K562 (cell line): ENCODE measurements around the gene DAP. TPM values are rescaled to one million over a fixed set of nuclear protein-coding genes. Genes with fewer than 3 reads are reported as not detected.

Experiments
- ATAC-seq: fragments of 200-7000 bp; cut with Tn5 transposase; 3 replicates; pipeline ENCODE4 v1.9.1; 2020; ENCODE audit warnings: moderate library complexity
- BruUV-seq: library from RNA; stranded (reverse); fragments of 400-500 nt; replicated peaks from 2 replicates; lab custom pipeline; 2021; lab: Mats Ljungman, UMichigan
- CTCF ChIA-PET: fragments of 300-600 bp; formaldehyde crosslinking; extraction: SDS; loops from one replicate; lab custom pipeline; 2021; ENCODE audit warnings: low intra/inter-chr PET ratio; lab: Yijun Ruan, JAX
- POLR2A ChIA-PET: fragments of 300-600, 350-650 bp; sonication (Branson Sonifier 250); formaldehyde crosslinking; extraction: SDS; loops from one replicate; lab custom pipeline; 2021; ENCODE audit warnings: antibody characterized with exemption, inconsistent platforms; lab: Yijun Ruan, JAX
- DNase-seq, 4 experiments: peaks; one replicate each; pipeline versions ENCODE4 v3.0.0 to v3.0.0-alpha.2; 2011 to 2018; ENCODE audit warnings: low spot score in 3 of 4, mixed read lengths in 3 of 4; ENCODE audit errors: extremely low read depth in 1 of 4
- FAIRE-seq: peaks from 2 replicates; lab custom pipeline; 2011; peaks lifted over from hg19 to GRCh38; lab: Jason Lieb, UNC
- H2AFZ ChIP-seq: 2 replicates; pipeline ENCODE4 v1.6.0; 2011; ENCODE audit warnings: low read depth, low read length, control low read depth, inconsistent platforms
- H3K27ac ChIP-seq: fragments of 200-600 bp; 3 replicates; pipeline ENCODE4 v1.8.0; 2011; ENCODE audit warnings: low read depth, mild to moderate bottlenecking, control low read depth, inconsistent platforms, low read length, moderate library complexity, mixed read lengths; ENCODE audit errors: extremely low read depth
- H3K27me3 ChIP-seq, 2 experiments: fragments of 300-600 bp in 1 of 2; 2 replicates in 1 of 2; 3 replicates in 1 of 2; pipeline versions ENCODE4 v1.6.0 to v1.8.0; 2011; ENCODE audit warnings: inconsistent platforms in 2 of 2, low read length in 2 of 2, mild to moderate bottlenecking in 1 of 2, mixed read lengths in 1 of 2, moderate library complexity in 1 of 2; ENCODE audit not compliant: control insufficient read depth in 2 of 2, insufficient read depth in 2 of 2
- H3K36me3 ChIP-seq: fragments of 300-600 bp; 3 replicates; pipeline ENCODE4 v1.8.0; 2011; ENCODE audit warnings: mild to moderate bottlenecking, low read length, inconsistent platforms; ENCODE audit not compliant: control insufficient read depth, insufficient read depth
- H3K4me1 ChIP-seq, 2 experiments: fragments of 200-600 bp in 1 of 2; replicated peaks in 1 of 2; 2 replicates in 1 of 2; 3 replicates in 1 of 2; pipeline versions ENCODE4 v1.5.1 to v1.8.0; 2011; ENCODE audit warnings: inconsistent platforms in 2 of 2, low read length in 2 of 2, mild to moderate bottlenecking in 1 of 2, mixed read lengths in 1 of 2, moderate library complexity in 1 of 2; ENCODE audit not compliant: control insufficient read depth in 2 of 2, insufficient read depth in 2 of 2
- H3K4me2 ChIP-seq: 2 replicates; pipeline ENCODE4 v1.6.1; 2011; ENCODE audit warnings: low read length, control low read depth, inconsistent platforms, mixed read lengths; ENCODE audit not compliant: insufficient read depth
- H3K4me3 ChIP-seq: fragments of 200-600 bp; sonication (generic), shearing (Covaris generic); 2 replicates; pipeline ENCODE4 v1.5.1; 2016; ENCODE audit warnings: control low read depth, inconsistent platforms
- H3K79me2 ChIP-seq: fragments of 200-600 bp; 3 replicates; pipeline ENCODE4 v1.8.0; 2011; ENCODE audit warnings: low read length, inconsistent platforms; ENCODE audit not compliant: control insufficient read depth, insufficient read depth
- H3K9ac ChIP-seq, 2 experiments: 2 replicates each; pipeline versions ENCODE4 v1.6.0 to v1.6.1; 2011; ENCODE audit warnings: low read depth in 2 of 2, low read length in 2 of 2, control low read depth in 1 of 2, inconsistent platforms in 1 of 2, mild to moderate bottlenecking in 1 of 2, mixed read lengths in 1 of 2; ENCODE audit not compliant: insufficient read depth in 1 of 2
- H3K9me1 ChIP-seq: one replicate; pipeline ENCODE4 v1.6.0; 2011; ENCODE audit warnings: inconsistent platforms, mild to moderate bottlenecking, low read length, moderate library complexity; ENCODE audit not compliant: control insufficient read depth, insufficient read depth
- H3K9me3 ChIP-seq: replicated peaks from 2 replicates; pipeline ENCODE4 v1.5.1; 2011; ENCODE audit warnings: low read depth, low read length, inconsistent platforms; ENCODE audit not compliant: control insufficient read depth, insufficient read depth
- H4K20me1 ChIP-seq: replicated peaks from 2 replicates; pipeline ENCODE4 v1.6.1; 2011; ENCODE audit warnings: low read length, inconsistent platforms, mixed read lengths; ENCODE audit not compliant: control insufficient read depth, insufficient read depth
- ZNF311 ChIP-seq: fragments of 250-450 bp; sonication (Bioruptor Pico); IDR thresholded peaks from 2 replicates; pipeline ENCODE4 v1.4.0; 2020; ENCODE audit warnings: mild to moderate bottlenecking, moderate library complexity
- ZNF75A ChIP-seq: fragments of 450-650 bp; formaldehyde crosslinking; IDR thresholded peaks from 2 replicates; pipeline ENCODE4 v1.4.0; 2020; ENCODE audit warnings: mild to moderate bottlenecking
- WGBS: fragments of 100-300 bp; shearing (Covaris generic); methylation state at CpG from one replicate; pipeline ENCODE4 v1.1.6; 2016; ENCODE audit warnings: low coverage, mixed read lengths; ENCODE audit not compliant: insufficient coverage; ENCODE audit errors: missing lambda C conversion rate; 5-methylcytosine and 5-hydroxymethylcytosine counted together
- in situ Hi-C: fragments of 300-500 bp; cut with MboI; formaldehyde crosslinking; loops from 4 replicates; pipeline ENCODE4 v1.15.0; 2018; ENCODE audit warnings: inconsistent platforms, mixed read lengths
- intact Hi-C: fragments of 100-400 bp; cut with micrococcal nuclease; formaldehyde crosslinking; loops from 2 replicates; pipeline ENCODE4 v1.14.2; 2022
- polyA plus RNA-seq, 8 experiments: library from polyadenylated mRNA; depleted of rRNA in 4 of 8; stranded (reverse) in 5 of 8; unstranded in 3 of 8; fragments of >200 nt; fragmentation: Nextera tagmentation in 2 of 8; fragmentation: Illumina TruSeq in 1 of 8; extraction: Ambion mirVana in 2 of 8; extraction: Trizol in 1 of 8; gene quantifications; 2 replicates each; pipeline versions ENCODE4 v1.2.1 to v1.2.3, GENCODE V29; 2011 to 2014; ENCODE audit warnings: inconsistent platforms in 1 of 8, missing spikeins in 1 of 8
- total RNA-seq, 7 experiments: library from RNA; depleted of rRNA in 6 of 7; stranded (reverse); fragments of >200 nt in 6 of 7; fragmentation: Illumina TruSeq in 2 of 7; extraction: Trizol in 2 of 7; gene quantifications; 2 replicates each; pipeline versions ENCODE4 v1.2.1 to v1.2.3, GENCODE V29; 2011 to 2021; ENCODE audit warnings: low replicate concordance in 1 of 7
- TF ChIP-seq, protein P1 (sequence below): fragments of 450-650 bp; formaldehyde crosslinking; conservative IDR thresholded peaks from 2 replicates; pipeline ENCODE4 v1.4.0; 2022; ENCODE audit warnings: mild to moderate bottlenecking, missing genetic modification characterization
- TF ChIP-seq, protein P2 (sequence below): IDR thresholded peaks from 3 replicates; pipeline ENCODE4 v1.6.1; 2011; ENCODE audit warnings: borderline replicate concordance, mild to moderate bottlenecking; ENCODE audit not compliant: insufficient read length, insufficient read depth
- TF ChIP-seq, protein P3 (sequence below): fragments of 450-650 bp; formaldehyde crosslinking; IDR thresholded peaks from 2 replicates; pipeline ENCODE4 v1.4.0; 2020; ENCODE audit warnings: mild to moderate bottlenecking

DAP gene
- total and polyA plus RNA-seq, 9 of the 15 experiments (the other 6 are each of a cell fraction or from before 2014, with no cell fraction given), result 14.1 to 151 (median 34.5) TPM

DNA sequence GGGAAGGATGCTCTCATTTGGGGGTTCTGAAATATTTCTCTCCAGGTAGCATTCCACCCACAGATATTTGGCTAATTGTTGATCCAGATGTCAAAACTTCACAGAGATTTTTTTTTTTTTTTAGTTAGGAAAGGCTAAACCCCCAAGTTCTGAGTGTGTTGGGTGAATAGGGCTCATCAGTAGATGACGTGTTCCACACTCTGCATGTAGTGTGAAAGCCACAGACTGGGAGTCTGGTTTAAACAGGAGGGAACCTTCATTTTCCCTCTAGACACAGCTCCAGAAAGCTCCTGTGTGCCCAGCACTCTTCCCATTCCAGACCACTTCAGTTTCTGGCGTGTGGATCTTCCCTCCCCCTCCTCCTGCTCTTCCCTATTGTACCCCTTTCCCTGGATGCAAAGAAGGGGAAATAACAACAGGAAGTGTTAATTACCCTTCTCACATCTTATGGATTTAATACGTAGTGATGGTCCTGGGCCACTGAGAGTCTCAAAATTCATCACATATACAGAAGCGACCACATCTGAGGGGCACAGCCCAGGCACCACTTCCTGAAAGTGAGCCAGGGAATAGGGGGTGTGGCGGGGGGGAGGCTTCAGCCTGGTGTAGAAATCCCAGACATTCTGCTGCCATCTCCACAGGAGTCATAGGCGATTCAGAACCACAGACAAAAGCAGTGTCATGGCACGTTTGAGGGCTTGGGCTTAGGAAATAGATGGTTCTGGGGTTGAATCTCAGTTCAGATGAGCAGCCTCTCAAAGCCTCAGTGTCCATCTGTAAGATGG is 65.1 kb downstream of the DAP start:
- intact Hi-C loops, result loop anchor here (10.0 kb wide), 2 partner anchors 289 to 479 kb away; no protein-coding TSS in a partner anchor
- Histone ChIP-seq H3K4me1 (peaks cover 3 to 8% of the 10 kb centered on the region in 2 experiments; a peak in 4 of 5 replicates), H3K9ac (no peak overlapping the region), H4K20me1 (peaks cover 31% of the 10 kb centered on the region), H3K36me3 (peaks cover 62% of the 10 kb centered on the region), H3K4me3 (no peak overlapping the region), H3K9me3 (no peaks in the 10 kb centered on the region), H2AFZ (no peak overlapping the region), H3K27me3 (no peaks in the 10 kb centered on the region), H3K27ac (no peak overlapping the region), H3K4me2 (no peak overlapping the region), H3K9me1 (peaks cover 3% of the 10 kb centered on the region), H3K79me2 (peaks cover 27% of the 10 kb centered on the region)
- no TSS peak for BruUV-seq
- in situ Hi-C loops, result no loop called here
- POLR2A ChIA-PET, result interaction anchor here (1.2 kb wide), 1 partner anchor 138 kb away, joined by 3 read pairs; no protein-coding TSS in a partner anchor
- 71% methylated on average over 7 of the region's 7 CpGs for WGBS
- CTCF ChIA-PET, result interaction anchor here (0.6 kb wide), 2 partner anchors 39 to 244 kb away, joined by 3 read pairs; no protein-coding TSS in a partner anchor
- TF ChIP-seq ZNF311 (no peak), ZNF75A (no peak)
- TF ChIP-seq, protein P1, sequence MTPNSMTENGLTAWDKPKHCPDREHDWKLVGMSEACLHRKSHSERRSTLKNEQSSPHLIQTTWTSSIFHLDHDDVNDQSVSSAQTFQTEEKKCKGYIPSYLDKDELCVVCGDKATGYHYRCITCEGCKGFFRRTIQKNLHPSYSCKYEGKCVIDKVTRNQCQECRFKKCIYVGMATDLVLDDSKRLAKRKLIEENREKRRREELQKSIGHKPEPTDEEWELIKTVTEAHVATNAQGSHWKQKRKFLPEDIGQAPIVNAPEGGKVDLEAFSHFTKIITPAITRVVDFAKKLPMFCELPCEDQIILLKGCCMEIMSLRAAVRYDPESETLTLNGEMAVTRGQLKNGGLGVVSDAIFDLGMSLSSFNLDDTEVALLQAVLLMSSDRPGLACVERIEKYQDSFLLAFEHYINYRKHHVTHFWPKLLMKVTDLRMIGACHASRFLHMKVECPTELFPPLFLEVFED (CRISPR knock-in tag), result no peak
- TF ChIP-seq, protein P2, sequence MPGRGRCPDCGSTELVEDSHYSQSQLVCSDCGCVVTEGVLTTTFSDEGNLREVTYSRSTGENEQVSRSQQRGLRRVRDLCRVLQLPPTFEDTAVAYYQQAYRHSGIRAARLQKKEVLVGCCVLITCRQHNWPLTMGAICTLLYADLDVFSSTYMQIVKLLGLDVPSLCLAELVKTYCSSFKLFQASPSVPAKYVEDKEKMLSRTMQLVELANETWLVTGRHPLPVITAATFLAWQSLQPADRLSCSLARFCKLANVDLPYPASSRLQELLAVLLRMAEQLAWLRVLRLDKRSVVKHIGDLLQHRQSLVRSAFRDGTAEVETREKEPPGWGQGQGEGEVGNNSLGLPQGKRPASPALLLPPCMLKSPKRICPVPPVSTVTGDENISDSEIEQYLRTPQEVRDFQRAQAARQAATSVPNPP, result no peak
- TF ChIP-seq, protein P3, sequence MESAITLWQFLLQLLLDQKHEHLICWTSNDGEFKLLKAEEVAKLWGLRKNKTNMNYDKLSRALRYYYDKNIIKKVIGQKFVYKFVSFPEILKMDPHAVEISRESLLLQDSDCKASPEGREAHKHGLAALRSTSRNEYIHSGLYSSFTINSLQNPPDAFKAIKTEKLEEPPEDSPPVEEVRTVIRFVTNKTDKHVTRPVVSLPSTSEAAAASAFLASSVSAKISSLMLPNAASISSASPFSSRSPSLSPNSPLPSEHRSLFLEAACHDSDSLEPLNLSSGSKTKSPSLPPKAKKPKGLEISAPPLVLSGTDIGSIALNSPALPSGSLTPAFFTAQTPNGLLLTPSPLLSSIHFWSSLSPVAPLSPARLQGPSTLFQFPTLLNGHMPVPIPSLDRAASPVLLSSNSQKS (CRISPR knock-in tag), result no peak
- DNase-seq (no peak), FAIRE-seq (no peak), ATAC-seq (no peak)
